H1 (cell line): ENCODE results near the gene VENTX. TPM values are rescaled to one million over a fixed set of nuclear protein-coding genes. Genes with fewer than 3 reads are reported as not detected.

ENCODE experiments used
- CTCF ChIA-PET: fragments of 300-600 bp; sonication (Branson Sonifier 250); formaldehyde crosslinking; loops from one replicate; lab custom pipeline; 2021; ENCODE audit not compliant: partially characterized antibody; lab: Charles Lee
- POLR2A ChIA-PET: fragments of 300-600 bp; sonication (Branson Sonifier 250); formaldehyde crosslinking; loops from one replicate; lab custom pipeline; 2021; ENCODE audit warnings: inconsistent platforms; ENCODE audit not compliant: partially characterized antibody; lab: Charles Lee
- DNase-seq, 2 experiments: peaks; one replicate each; pipeline versions ENCODE4 v3.0.0 to v3.0.0-alpha.2; 2010 to 2022; ENCODE audit warnings: low spot score in 2 of 2, low read depth in 1 of 2, mixed read lengths in 1 of 2
- FAIRE-seq: peaks from 2 replicates; lab custom pipeline; 2011; peaks lifted over from hg19 to GRCh38; lab: Jason Lieb, UNC
- H2AFZ ChIP-seq: 2 replicates; pipeline ENCODE4 v1.8.1; 2012; ENCODE audit warnings: low read length, inconsistent platforms
- H2AK5ac ChIP-seq: 2 replicates; pipeline ENCODE4 v1.6.1; 2013; ENCODE audit warnings: low read depth, low read length
- H2BK120ac ChIP-seq: replicated peaks from 2 replicates; pipeline ENCODE3; 2013; ENCODE audit warnings: low read depth, low read length, inconsistent platforms
- H2BK12ac ChIP-seq: 2 replicates; pipeline ENCODE4 v1.6.1; 2013; ENCODE audit warnings: low read depth, low read length
- H2BK15ac ChIP-seq: 2 replicates; pipeline ENCODE4 v1.6.1; 2013; ENCODE audit warnings: low read length
- H2BK20ac ChIP-seq: 2 replicates; pipeline ENCODE4 v1.6.1; 2013; ENCODE audit warnings: low read length
- H2BK5ac ChIP-seq: 2 replicates; pipeline ENCODE4 v1.6.1; 2013; ENCODE audit warnings: low read depth, low read length
- H3K14ac ChIP-seq: 2 replicates; pipeline ENCODE4 v1.6.1; 2013; ENCODE audit warnings: inconsistent platforms; ENCODE audit not compliant: insufficient read length
- H3K18ac ChIP-seq: 2 replicates; pipeline ENCODE4 v1.6.1; 2013; ENCODE audit warnings: low read length; ENCODE audit errors: extremely low read depth
- H3K23ac ChIP-seq: 2 replicates; pipeline ENCODE4 v1.6.1; 2013; ENCODE audit warnings: inconsistent platforms; ENCODE audit not compliant: insufficient read length
- H3K23me2 ChIP-seq: 2 replicates; pipeline ENCODE4 v1.6.1; 2013; ENCODE audit warnings: low read depth, low read length
- H3K27ac ChIP-seq: 2 replicates; pipeline ENCODE4 v1.6.1; 2011; ENCODE audit warnings: low read depth, low read length, inconsistent platforms
- H3K27me3 ChIP-seq, 4 experiments: replicated peaks in 1 of 4; 1 replicate in 1 of 4; 2 replicates in 3 of 4; pipeline versions ENCODE4 v1.6.1 to v1.8.1; 2011 to 2013; ENCODE audit warnings: low read length in 3 of 4, mild to moderate bottlenecking in 3 of 4, inconsistent platforms in 2 of 4, mixed read lengths in 2 of 4, moderate library complexity in 1 of 4; ENCODE audit not compliant: control insufficient read depth in 3 of 4, insufficient read depth in 3 of 4; ENCODE audit errors: extremely low read depth in 1 of 4
- H3K36me3 ChIP-seq, 4 experiments: 2 replicates each; pipeline versions ENCODE4 v1.6.1 to v1.8.1; 2011 to 2013; ENCODE audit warnings: mild to moderate bottlenecking in 4 of 4, low read length in 3 of 4, moderate library complexity in 2 of 4, control low read depth in 1 of 4, inconsistent platforms in 1 of 4; ENCODE audit not compliant: insufficient read depth in 4 of 4, control insufficient read depth in 2 of 4
- H3K4ac ChIP-seq: replicated peaks from 2 replicates; pipeline ENCODE3; 2013; ENCODE audit warnings: low read length, low read depth, mixed read lengths, inconsistent platforms; ENCODE audit not compliant: insufficient read length
- H3K4me1 ChIP-seq, 4 experiments: replicated peaks in 1 of 4; 1 replicate in 1 of 4; 2 replicates in 3 of 4; pipeline versions ENCODE4 v1.6.1 to v1.8.1; 2011 to 2013; ENCODE audit warnings: low read length in 3 of 4, inconsistent platforms in 2 of 4, mixed read lengths in 1 of 4; ENCODE audit not compliant: insufficient read depth in 4 of 4, control insufficient read depth in 3 of 4
- H3K4me2 ChIP-seq, 2 experiments: 2 replicates each; pipeline versions ENCODE4 v1.6.1 to v1.8.1; 2011 to 2013; ENCODE audit warnings: low read depth in 2 of 2, low read length in 2 of 2, control low read depth in 1 of 2, inconsistent platforms in 1 of 2, mild to moderate bottlenecking in 1 of 2; ENCODE audit not compliant: insufficient read depth in 1 of 2
- H3K4me3 ChIP-seq, 4 experiments: fragments of 200-600, 300-600 bp in 1 of 4; sonication (generic), shearing (Covaris generic), sonication (Bioruptor Twin) in 1 of 4; 2 replicates each; pipeline versions ENCODE4 v1.5.1 to v1.8.1; 2011 to 2016; ENCODE audit warnings: low read length in 4 of 4, low read depth in 3 of 4, control low read depth in 2 of 4, inconsistent platforms in 2 of 4, mild to moderate bottlenecking in 2 of 4, mixed read lengths in 1 of 4, moderate library complexity in 1 of 4; ENCODE audit not compliant: insufficient read depth in 2 of 4; ENCODE audit errors: extremely low read depth in 1 of 4
- H3K56ac ChIP-seq: replicated peaks from 2 replicates; pipeline ENCODE3; 2013; ENCODE audit warnings: low read depth, mild to moderate bottlenecking, mixed read lengths, low read length, inconsistent platforms; ENCODE audit not compliant: insufficient read length
- H3K79me1 ChIP-seq: 2 replicates; pipeline ENCODE4 v1.6.1; 2013; ENCODE audit warnings: low read depth, low read length, control low read depth
- H3K79me2 ChIP-seq, 2 experiments: 2 replicates each; pipeline versions ENCODE4 v1.6.1 to v1.8.1; 2012 to 2013; ENCODE audit warnings: low read length in 2 of 2, mild to moderate bottlenecking in 2 of 2, inconsistent platforms in 1 of 2; ENCODE audit not compliant: insufficient read depth in 2 of 2, control insufficient read depth in 1 of 2
- H3K9ac ChIP-seq, 4 experiments: replicated peaks in 1 of 4; 1 replicate in 1 of 4; 2 replicates in 3 of 4; pipeline versions ENCODE4 v1.6.1 to v1.8.1; 2011 to 2013; ENCODE audit warnings: low read depth in 3 of 4, low read length in 3 of 4, control low read depth in 2 of 4, mild to moderate bottlenecking in 2 of 4, moderate library complexity in 2 of 4, inconsistent platforms in 1 of 4; ENCODE audit errors: extremely low read depth in 1 of 4
- H3K9me3 ChIP-seq, 2 experiments: 2 replicates each; pipeline versions ENCODE4 v1.6.1 to v1.8.1; 2012 to 2013; ENCODE audit warnings: mild to moderate bottlenecking in 2 of 2, moderate library complexity in 2 of 2, control low read depth in 1 of 2, inconsistent platforms in 1 of 2, low read depth in 1 of 2, low read length in 1 of 2, mixed read lengths in 1 of 2; ENCODE audit not compliant: insufficient read depth in 2 of 2
- H4K20me1 ChIP-seq, 2 experiments: replicated peaks in 1 of 2; 2 replicates each; pipeline versions ENCODE3 to v1.8.1; 2011 to 2013; ENCODE audit warnings: inconsistent platforms in 2 of 2, low read length in 2 of 2, mild to moderate bottlenecking in 1 of 2; ENCODE audit not compliant: insufficient read depth in 2 of 2, control insufficient read depth in 1 of 2
- H4K5ac ChIP-seq: 2 replicates; pipeline ENCODE4 v1.6.1; 2013; ENCODE audit warnings: low read length, low read depth, mixed read lengths, inconsistent platforms; ENCODE audit not compliant: insufficient read length
- H4K8ac ChIP-seq: 2 replicates; pipeline ENCODE4 v1.8.0; 2013; ENCODE audit warnings: mild to moderate bottlenecking, moderate library complexity, low read length, inconsistent platforms; ENCODE audit not compliant: insufficient read depth; ENCODE audit errors: extremely low read depth
- H4K91ac ChIP-seq: replicated peaks from 2 replicates; pipeline ENCODE3; 2013; ENCODE audit warnings: low read length, mixed read lengths, inconsistent platforms; ENCODE audit not compliant: insufficient read length
- CTBP2 ChIP-seq: IDR thresholded peaks from 2 replicates; pipeline ENCODE4 v1.7.0; 2011; ENCODE audit warnings: borderline replicate concordance, mild to moderate bottlenecking, moderate library complexity, mixed read lengths, low read length; ENCODE audit not compliant: insufficient read depth, insufficient read length
- EP300 ChIP-seq, 2 experiments: IDR thresholded peaks; 1 replicate in 1 of 2; 2 replicates in 1 of 2; pipeline ENCODE4 v1.6.1; 2011 to 2012; ENCODE audit warnings: low read depth in 2 of 2, low read length in 2 of 2, mild to moderate bottlenecking in 2 of 2, borderline replicate concordance in 1 of 2, inconsistent platforms in 1 of 2, moderate library complexity in 1 of 2
- GTF2F1 ChIP-seq: IDR thresholded peaks from 2 replicates; pipeline ENCODE4 v1.6.1; 2012; ENCODE audit warnings: low read depth, low read length, improper control_type of control experiment, borderline replicate concordance
- HDAC6 ChIP-seq: IDR thresholded peaks from one replicate; pipeline ENCODE4 v1.7.1; 2012; ENCODE audit warnings: low read depth, mild to moderate bottlenecking, inconsistent platforms, low read length, moderate library complexity
- KDM5A ChIP-seq: fragments of 200-600 bp; IDR thresholded peaks from 2 replicates; pipeline ENCODE4 v1.7.1; 2012; ENCODE audit warnings: mild to moderate bottlenecking, low read length, inconsistent platforms, mixed read lengths
- POLR2A ChIP-seq, 2 experiments: IDR thresholded peaks; 1 replicate in 1 of 2; 2 replicates in 1 of 2; pipeline ENCODE4 v1.6.1; 2011; ENCODE audit warnings: low read depth in 2 of 2, low read length in 2 of 2, mild to moderate bottlenecking in 2 of 2; ENCODE audit errors: control extremely low read depth in 1 of 2
- POU5F1 ChIP-seq: IDR thresholded peaks from 2 replicates; pipeline ENCODE4 v1.6.1; 2011; ENCODE audit warnings: low read depth, mild to moderate bottlenecking, low read length, moderate library complexity
- RBBP5 ChIP-seq: IDR thresholded peaks from 2 replicates; pipeline ENCODE4 v1.7.1; 2012; ENCODE audit warnings: low read depth, mild to moderate bottlenecking, inconsistent platforms, low read length, moderate library complexity, borderline replicate concordance
- SP2 ChIP-seq: IDR thresholded peaks from 2 replicates; pipeline ENCODE4 v1.6.1; 2012; ENCODE audit warnings: mild to moderate bottlenecking, low read length, inconsistent platforms
- SP4 ChIP-seq: IDR thresholded peaks from 2 replicates; pipeline ENCODE4 v1.6.1; 2012; ENCODE audit warnings: low read length, inconsistent platforms
- TBP ChIP-seq: IDR thresholded peaks from 2 replicates; pipeline ENCODE4 v1.6.1; 2011; ENCODE audit warnings: low read depth, low read length, improper control_type of control experiment
- YY1 ChIP-seq: IDR thresholded peaks from 2 replicates; pipeline ENCODE4 v1.6.1; 2011; ENCODE audit warnings: low read depth, mild to moderate bottlenecking, low read length
- WGBS, 2 experiments: shearing (Covaris generic) in 1 of 2; methylation state at CpG; one replicate each; pipeline versions ENCODE4 v1.1.6 to v1.1.7; 2013 to 2015; ENCODE audit warnings: low lambda C conversion rate in 2 of 2, mixed read lengths in 2 of 2, inconsistent platforms in 1 of 2, low coverage in 1 of 2, missing lambda C conversion rate in 1 of 2; ENCODE audit not compliant: insufficient replicate concordance in 2 of 2, insufficient coverage in 1 of 2, insufficient read length in 1 of 2; ENCODE audit errors: extremely low coverage in 1 of 2, missing lambda C conversion rate in 1 of 2; 5-methylcytosine and 5-hydroxymethylcytosine counted together
- polyA plus RNA-seq, 7 experiments: library from polyadenylated mRNA; depleted of rRNA in 3 of 7; stranded (reverse) in 5 of 7; unstranded in 2 of 7; fragments of >200 nt in 5 of 7; fragments of 200-250 nt in 2 of 7; gene quantifications; 1 replicate in 5 of 7; 2 replicates in 1 of 7; 4 replicates in 1 of 7; pipeline versions ENCODE4 v1.2.1 to v1.2.3, GENCODE V29; 2011 to 2013; ENCODE audit warnings: missing spikeins in 2 of 7, mixed read lengths in 2 of 7
- total RNA-seq: library from RNA; stranded (reverse); fragmentation: NEBNext Ultra II Directional; extraction: Animal tissue kit (Norgen Biotek cat#: 25700); gene quantifications from 2 replicates; pipeline ENCODE4 v1.2.1, GENCODE V29; 2021

Gene VENTX
- total and polyA plus RNA-seq, 2 of the 8 experiments (the other 6 are each of a cell fraction or from before 2014, with no cell fraction given) = 5.6 TPM

- H4K8ac ChIP-seq = no peak overlapping the region
- no peaks in the 10 kb centered on the region for H3K36me3 ChIP-seq
- POLR2A ChIA-PET = interaction anchor here (0.9 to 2.3 kb wide), 3 partner anchors 8 to 129 kb away, joined by 3 to 6 read pairs (median 3); no protein-coding TSS in a partner anchor
- TF ChIP-seq POLR2A (IDR thresholded peaks at IDR 0.05; ENCODE audit: control extremely low read depth in 1 of 2, low read depth in 2 of 2, low read length in 2 of 2) (no peak), SP2 (no peak), SP4 (no peak), RBBP5 (no peak), HDAC6 (no peak), POU5F1 (no peak), KDM5A (no peak), EP300 (IDR thresholded peaks at IDR 0.05; ENCODE audit: borderline replicate concordance in 1 of 2, low read depth in 2 of 2, low read length in 2 of 2) (no peak), TBP (no peak), YY1 (no peak), CTBP2 (no peak), GTF2F1 (no peak)
- H3K4me2 ChIP-seq = no peak overlapping the region
- no peak overlapping the region for H3K56ac ChIP-seq
- H2BK120ac ChIP-seq = no peak overlapping the region
- H3K14ac ChIP-seq = no peak overlapping the region
- no peak overlapping the region for H3K27ac ChIP-seq
- no peak overlapping the region for H3K4me3 ChIP-seq
- no peaks in the 10 kb centered on the region for H3K79me1 ChIP-seq
- no peak overlapping the region for H2AFZ ChIP-seq
- H4K5ac ChIP-seq = no peak overlapping the region
- CTCF ChIA-PET = interaction anchor here (1.2 to 1.6 kb wide), 3 partner anchors 35 to 129 kb away, joined by 3 read pairs; no protein-coding TSS in a partner anchor
- no peaks in the 10 kb centered on the region for H3K79me2 ChIP-seq
- no peak overlapping the region for H2BK15ac ChIP-seq
- FAIRE-seq (no peak), DNase-seq (no peak)
- H3K18ac ChIP-seq = no peak overlapping the region
- H3K23me2 ChIP-seq = peaks cover 5% of the 10 kb centered on the region; the same call in 1 of the 2 replicates
- no peak overlapping the region for H2BK12ac ChIP-seq
- peaks cover 0 to 16% (median 7%) of the 10 kb centered on the region in 4 experiments; a peak in 5 of 7 replicates for H3K4me1 ChIP-seq
- no peak overlapping the region for H4K91ac ChIP-seq
- WGBS, 2 experiments = 84% methylated on average over 9 of the region's 29 CpGs; no CpG with 5 or more reads in 1 of the 2 experiments
- H3K23ac ChIP-seq = no peak overlapping the region
- H3K9ac ChIP-seq = no peak overlapping the region
- H2AK5ac ChIP-seq = no peak overlapping the region
- no peak overlapping the region for H2BK5ac ChIP-seq
- peaks cover 0 to 5% of the 10 kb centered on the region in 2 experiments for H4K20me1 ChIP-seq
- H3K27me3 ChIP-seq = peaks cover 0 to 7% (median 4%) of the 10 kb centered on the region in 4 experiments; a peak in 6 of 7 replicates
- no peak overlapping the region for H2BK20ac ChIP-seq
- H3K9me3 ChIP-seq = no peaks in the 10 kb centered on the region
- no peak overlapping the region for H3K4ac ChIP-seq
Observed at GRCh38 chr10:133272301-133272963, 34.8 kb downstream of the VENTX start.
